Measurements from ENCODE around the gene SPHK2.
"Not testable (repeated sequence)": the region's sequence is repeated elsewhere in the genome, so short reads cannot be mapped to it uniquely, and the experiment has no call there.

The SPHK2 gene

DNA sequence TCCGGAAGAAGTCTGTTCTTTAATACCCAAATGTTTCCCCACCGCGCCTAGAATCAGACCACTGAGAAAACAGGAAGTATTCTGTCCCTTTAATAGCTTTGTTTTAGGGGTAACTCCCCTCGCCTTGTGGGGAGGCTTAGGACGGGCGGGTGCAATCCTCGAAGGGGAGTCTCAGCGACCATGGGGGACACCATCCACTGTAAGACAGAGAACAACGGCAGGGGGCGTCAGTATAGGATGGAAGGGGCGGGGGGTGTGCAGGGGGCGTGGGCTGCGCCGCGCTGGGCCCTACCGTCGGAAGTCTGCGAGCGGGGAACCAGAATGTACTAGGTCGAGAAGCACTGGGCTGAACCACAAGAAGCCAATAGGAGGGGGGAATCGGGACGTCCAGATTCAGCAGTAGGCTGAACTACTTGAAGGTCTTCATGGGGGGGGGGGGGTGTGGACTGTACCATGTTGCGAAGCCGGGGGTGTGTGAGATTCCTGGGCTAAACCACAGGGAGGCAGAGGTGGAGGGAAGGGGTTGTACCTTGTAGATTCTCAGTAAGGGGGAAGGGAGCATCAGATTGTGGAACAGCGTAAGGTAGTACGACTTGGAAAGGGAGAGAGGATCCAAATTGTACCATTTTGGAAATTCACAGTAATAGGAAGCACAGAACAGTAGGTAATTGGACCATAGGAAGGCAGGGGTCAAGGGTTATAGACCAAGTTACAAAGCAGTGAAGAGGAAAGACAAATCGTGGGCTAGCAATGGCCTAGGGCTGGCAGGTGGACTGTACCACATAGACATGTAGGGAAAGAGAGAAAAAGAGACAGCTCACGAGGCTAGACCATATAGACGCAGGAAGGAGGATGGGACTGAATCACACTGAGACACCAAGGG lies 18.9 kb downstream of the SPHK2 start:
- DNase-seq: no peak

GRCh38 chr19:48638831-48639381 lies 19.6 kb downstream of the SPHK2 start:
- DNase-seq: no peak

DNA sequence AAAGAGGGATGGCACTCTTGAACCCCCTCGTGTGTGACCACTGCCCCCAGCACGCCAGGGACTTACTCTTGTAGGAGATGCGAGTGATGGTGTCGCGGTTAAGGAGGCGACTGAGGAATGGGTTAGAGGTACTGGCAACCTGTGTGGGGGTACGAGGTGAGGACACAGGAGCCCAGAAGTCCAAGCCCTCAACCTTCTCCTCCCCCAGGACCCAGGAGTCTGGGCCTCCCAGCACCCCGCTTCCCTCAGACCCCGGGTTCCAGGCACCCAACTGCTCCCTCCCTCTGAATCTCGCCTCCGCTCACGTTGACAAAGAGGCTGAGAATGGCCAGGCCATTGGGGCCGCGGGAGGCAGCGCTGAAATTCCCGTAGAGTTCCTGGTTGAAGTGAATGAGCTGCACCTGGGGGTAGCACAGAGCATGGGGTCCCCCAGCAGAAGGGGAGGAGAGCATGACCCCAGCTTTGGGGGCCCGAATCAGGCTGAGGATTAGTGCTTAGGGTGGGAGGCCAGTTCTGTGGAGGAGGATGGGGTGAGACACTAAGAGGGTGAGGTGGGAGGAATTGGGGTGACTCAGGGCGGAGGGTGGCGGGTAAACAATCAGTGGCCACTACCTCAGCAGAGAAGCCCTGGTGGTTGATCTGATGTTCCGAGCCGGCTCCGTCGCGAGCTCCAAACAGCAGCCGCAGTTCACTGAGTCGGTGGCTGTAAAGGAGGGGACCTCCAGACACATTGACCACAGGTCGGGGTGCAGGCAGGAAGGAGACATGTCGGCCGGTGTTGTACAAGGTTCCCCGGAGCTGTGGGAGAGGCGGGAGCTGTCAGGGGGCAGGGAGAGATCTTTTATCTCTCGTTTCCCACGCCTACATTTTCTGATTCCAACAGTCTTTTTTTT lies 20.4 kb downstream of the SPHK2 start:
- DNase-seq: no peak

DNA sequence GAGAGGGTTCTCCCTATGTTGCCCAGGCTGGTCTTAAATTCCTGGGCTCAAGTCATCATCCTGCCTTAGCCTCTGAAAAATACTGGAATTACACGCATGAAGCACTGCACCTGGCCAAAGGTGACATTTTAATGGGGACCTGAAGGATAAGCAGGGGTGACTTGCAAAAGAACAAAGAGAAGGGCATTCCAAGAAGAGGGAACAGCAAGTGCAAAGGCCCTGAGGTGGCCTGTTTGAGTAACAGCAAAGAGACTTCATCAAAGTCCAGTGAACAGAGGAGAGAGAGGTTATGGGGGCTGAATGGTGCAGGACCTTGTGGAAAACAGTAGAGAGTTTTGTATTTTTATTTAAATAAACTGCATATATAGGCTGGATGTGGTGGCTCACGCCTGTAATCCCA lies 22.5 kb downstream of the SPHK2 start:
- DNase-seq: no peak

DNA sequence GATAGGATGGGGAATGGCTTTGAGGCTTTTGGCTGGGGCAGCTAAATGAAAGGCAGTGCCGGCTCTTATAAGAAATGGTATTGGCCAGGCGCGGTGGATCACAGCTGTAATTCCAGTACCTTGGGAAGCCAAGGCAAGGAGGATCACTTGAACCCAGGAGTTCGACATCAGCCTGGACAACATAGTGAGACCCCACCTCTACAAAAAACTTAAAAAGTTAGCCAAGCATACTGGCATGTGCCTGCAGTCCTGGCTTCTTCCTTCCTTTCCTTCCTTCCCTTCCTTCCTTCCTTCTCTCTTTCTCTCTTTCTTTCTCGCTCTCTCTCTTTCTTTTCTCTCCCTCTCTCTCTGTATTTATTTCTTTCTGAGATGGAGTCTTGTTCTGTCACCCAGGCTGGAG lies 23.6 kb downstream of the SPHK2 start:
- no peak for DNase-seq

DNA sequence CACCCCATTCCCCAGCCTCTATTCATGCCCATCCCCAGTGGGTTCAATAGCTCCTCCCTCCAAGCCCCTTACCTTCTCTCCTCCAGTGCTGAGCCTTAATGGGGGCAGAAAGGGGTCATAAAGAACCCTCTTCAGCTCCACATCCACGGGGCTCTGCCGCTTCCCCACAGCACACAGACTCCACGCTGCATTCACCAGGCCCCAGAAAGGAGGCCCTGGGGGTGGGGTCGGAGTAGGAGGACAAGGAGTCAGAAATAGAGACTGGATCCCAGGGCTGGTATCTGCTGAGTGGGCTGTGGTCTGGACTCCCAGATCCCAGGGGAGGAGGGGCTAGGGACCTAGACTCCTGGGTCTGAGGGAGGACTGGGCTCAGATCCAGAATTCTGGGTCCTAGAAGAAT lies 25.0 kb downstream of the SPHK2 start:
- no peak for DNase-seq

DNA sequence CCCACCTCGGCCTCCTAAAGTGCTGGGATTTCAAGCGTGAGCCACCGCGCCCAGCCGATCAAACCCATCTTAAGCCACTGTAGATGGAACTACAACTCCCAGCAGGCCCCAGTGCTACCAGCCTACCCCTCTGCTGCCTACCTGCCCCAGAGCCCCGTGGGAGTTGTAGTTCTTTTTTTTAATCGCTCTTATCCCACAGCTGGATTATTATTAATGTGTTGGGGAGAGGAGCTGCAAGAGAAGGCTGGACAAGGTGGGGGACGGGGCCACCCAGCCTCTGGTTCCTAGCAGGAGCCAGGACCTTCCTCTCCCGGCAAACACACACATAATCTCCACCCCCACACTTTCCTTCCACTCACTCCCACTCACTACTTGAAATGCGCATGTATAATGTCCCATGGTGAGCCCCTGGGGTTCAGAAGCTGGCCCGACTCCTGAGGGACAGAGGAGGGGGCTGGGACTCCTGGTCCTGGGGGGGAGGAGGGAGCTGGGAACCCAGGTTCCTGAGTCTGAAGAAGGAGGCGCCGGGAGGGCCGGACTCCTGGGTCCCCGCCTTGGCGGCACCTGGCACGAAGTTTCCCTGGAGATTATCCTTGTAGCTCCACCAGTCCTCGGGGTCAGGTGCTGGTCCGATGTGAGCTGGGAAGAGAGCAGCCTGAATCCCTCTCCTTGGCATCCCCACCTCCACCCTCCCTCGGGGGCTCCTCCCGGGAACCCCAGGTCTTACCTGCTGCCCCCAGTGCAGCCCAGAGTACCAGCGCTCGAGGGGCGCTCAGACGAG lies 25.7 kb downstream of the SPHK2 start:
- DNase-seq: no peak

DNA sequence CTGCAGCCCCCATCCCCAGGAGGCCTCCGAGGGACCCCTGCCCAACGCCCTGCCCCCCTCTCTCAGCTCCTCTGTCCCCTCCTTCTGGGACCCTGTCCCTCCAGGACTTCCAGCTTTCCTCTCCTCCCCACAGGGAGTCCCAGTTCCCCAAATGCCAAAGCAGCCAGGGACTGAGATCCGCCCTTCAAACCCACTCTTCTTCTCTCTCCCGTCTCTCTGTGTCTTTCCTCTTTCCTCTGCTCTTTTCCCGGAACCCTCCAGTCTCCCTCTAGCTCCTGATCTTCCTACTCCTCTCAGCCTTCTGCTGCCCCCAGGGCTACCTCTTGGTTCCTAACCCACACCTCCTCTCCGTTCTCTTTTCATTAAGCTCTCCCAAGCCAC lies 26.3 kb downstream of the SPHK2 start:
- DNase-seq: no peak

- no peak for DNase-seq
Observed at GRCh38 chr19:48646001-48646721, 26.9 kb downstream of the SPHK2 start, which contains the start of gene CA11. Gene CA11, minus strand, starts transcription at chr19:48646187. Its CDS starts 555 bp downstream, at chr19:48645632.

- DNase-seq: no peak
Observed at GRCh38 chr19:48646722-48647216, 27.5 kb downstream of the SPHK2 start.

DNA sequence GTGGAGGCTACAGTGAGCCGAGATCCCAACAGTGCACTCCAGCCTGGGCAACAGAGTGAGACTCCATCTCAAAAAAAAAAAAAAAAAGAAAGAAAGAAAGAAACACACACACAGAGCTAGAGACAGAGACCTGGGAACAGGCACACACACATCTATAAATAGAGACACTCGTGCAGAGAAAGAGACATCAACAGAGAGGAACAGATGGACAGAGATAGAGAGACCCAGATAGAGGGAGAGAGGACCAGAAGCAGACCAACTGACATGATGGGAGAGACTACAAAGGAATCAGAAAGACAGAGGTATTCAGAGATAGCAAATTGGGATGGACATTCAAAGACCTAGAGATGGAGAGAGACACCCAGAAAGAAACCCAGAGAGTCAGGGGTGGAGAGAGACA lies 28.8 kb downstream of the SPHK2 start:
- no peak for DNase-seq

DNA sequence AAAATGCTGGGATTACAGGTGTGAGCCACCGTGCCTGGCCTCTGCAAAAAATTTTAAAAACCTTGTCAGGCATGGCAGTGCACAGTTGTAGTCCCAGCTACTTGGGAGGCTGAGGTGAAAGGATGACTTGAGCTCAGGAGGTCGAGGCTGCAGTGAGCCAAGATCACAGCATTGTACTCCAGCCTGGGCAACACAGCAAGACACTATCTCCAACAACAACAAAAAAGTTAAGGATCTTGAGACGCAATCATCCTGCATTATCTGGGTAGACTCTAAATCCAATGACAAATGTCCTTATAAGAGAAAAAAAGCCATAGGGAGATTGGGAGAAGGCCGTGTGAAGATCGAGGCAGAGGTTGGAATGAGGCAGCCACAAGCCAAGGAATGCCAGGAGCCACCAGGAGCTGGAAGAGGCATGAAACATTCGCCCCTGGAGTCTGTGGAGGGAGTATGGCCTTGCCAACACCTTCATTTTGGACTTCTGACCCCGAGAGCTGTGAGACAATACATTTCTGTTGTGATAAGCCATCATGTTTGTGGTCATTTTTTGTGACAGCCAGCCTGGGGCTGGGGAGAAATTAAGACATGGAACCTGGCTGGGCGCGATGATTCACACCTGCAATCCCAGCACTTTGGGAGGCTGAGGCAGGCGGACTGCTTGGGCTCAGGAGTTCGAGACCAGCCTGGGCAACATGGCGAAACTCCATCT lies 31.8 kb downstream of the SPHK2 start:
- no peak for DNase-seq

- no peak for DNase-seq
Observed at GRCh38 chr19:48651683-48652048, 32.4 kb downstream of the SPHK2 start.

GRCh38 chr19:48654299-48655059 lies 35.2 kb downstream of the SPHK2 start:
- DNase-seq: no peak

- no peak for DNase-seq
Observed at GRCh38 chr19:48656840-48657474, 37.7 kb downstream of the SPHK2 start.

GRCh38 chr19:48657828-48658227 lies 38.5 kb downstream of the SPHK2 start:
- DNase-seq: not testable (repeated sequence)

- no peak for DNase-seq
Observed at GRCh38 chr19:48658483-48658882, 39.2 kb downstream of the SPHK2 start.

- DNase-seq: no peak
Observed at GRCh38 chr19:48659768-48660167, 40.5 kb downstream of the SPHK2 start.

DNA sequence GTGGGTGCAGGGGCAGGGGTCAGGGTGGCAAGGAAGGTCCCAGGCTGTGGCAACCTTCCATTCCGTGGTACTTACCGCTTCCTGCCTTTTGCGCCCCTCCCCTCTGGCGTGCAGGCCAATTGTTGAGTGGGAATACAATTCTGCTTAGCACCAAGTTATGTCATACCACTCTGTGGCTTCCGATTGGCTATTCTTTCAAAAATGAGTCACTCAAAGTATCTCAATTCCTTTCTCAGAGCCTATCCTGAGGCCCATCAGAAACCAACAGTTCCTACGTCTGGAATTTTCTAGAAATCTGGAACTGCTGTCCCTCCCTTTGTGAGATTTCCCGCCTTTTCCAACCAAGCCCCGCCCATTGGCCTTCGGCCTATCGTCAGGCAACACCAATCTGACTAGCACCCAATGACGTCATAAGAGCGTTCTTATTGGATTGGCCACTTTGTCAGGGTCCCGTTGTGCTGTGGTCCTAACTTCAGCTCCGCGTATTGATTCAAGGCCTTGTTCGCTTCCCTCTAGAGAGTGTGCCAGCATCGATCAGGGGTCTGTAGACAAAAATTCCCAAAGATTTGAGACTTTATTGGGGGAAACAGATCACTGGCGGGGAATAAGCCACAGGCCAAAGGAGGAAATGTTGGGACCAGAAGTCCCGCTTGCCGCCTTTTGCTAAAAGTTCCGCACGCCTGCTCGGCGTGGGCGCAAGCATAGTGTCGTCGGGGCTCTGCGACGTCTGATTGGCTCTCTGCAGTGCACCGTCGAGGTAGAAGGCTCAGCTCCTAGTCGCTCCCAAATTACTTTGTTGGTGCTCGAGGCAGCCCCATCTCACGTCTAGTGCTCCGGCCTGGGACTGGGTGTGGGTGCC lies 41.8 kb downstream of the SPHK2 start:
- DNase-seq: no peak

Measured in NCI-H1436 treated with DMSO at 0.1 percent for 48 hours (cell line).